SK-N-MC (cell line): ENCODE data around the gene GPR150.

Experiments
- EZH2 ChIP-seq: fragments of 200-600 bp; sonication (generic); IDR thresholded peaks from one replicate; pipeline ENCODE4 v1.6.1; 2017; ENCODE audit warnings: antibody characterized with exemption
- FOXP2 ChIP-seq: optimal IDR thresholded peaks from 2 replicates; pipeline ENCODE3; 2011; ENCODE audit warnings: mild to moderate bottlenecking, moderate library complexity; ENCODE audit not compliant: insufficient read depth; ENCODE audit errors: extremely low read length, control extremely low read depth
- POLR2AphosphoS5 ChIP-seq: IDR thresholded peaks from 2 replicates; pipeline ENCODE4 v1.6.1; 2012; ENCODE audit warnings: mild to moderate bottlenecking, low read depth, low read length, borderline replicate concordance

- no peak for TF ChIP-seq POLR2AphosphoS5
- TF ChIP-seq EZH2 = no peak
- TF ChIP-seq FOXP2 = no peak
Measured at GRCh38 chr5:95581576-95581975, 38.3 kb upstream of the GPR150 start.
